ENCODE results near the gene SLC25A26. TPM values are rescaled to one million over a fixed set of nuclear protein-coding genes. Genes with fewer than 3 reads are reported as not detected.

Gene SLC25A26
- polyA plus RNA-seq, 1 donor (not counting 4 experiments of a cell fraction or from before 2014, with no cell fraction given), result 25.2 TPM

- Histone ChIP-seq H4K20me1 (ENCODE audit: control insufficient read depth, extremely low read depth, insufficient read depth, low read length) (no peaks in the 10 kb centered on the region), H3K36me3 (ENCODE audit: control insufficient read depth in 2 of 2, extremely low read depth in 1 of 2, insufficient read depth in 2 of 2, low read length in 2 of 2) (no peaks in the 10 kb centered on the region), H3K4me1 (ENCODE audit: control insufficient read depth, extremely low read depth, insufficient read depth, low read length) (no peaks in the 10 kb centered on the region), H3K9me3 (ENCODE audit: control insufficient read depth, low read depth, low read length) (no peaks in the 10 kb centered on the region), H3K4me3 (ENCODE audit: control insufficient read depth in 2 of 3, extremely low read depth in 1 of 3, insufficient read depth in 2 of 3, low read depth in 1 of 3, low read length in 3 of 3) (no peak overlapping the region), H3K27me3 (ENCODE audit: control insufficient read depth, extremely low read depth, insufficient read depth, low read length) (no peaks in the 10 kb centered on the region), H3K79me2 (ENCODE audit: control insufficient read depth, insufficient read depth, low read length) (peaks cover 9% of the 10 kb centered on the region), H3K9me1 (ENCODE audit: control insufficient read depth, extremely low read depth, insufficient read depth, low read length) (no peaks in the 10 kb centered on the region), H3K9ac (ENCODE audit: control insufficient read depth, extremely low read depth, insufficient read depth, low read length) (no peak overlapping the region), H3K4me2 (ENCODE audit: control insufficient read depth, extremely low read depth, insufficient read depth, low read depth, low read length) (no peak overlapping the region), H2AFZ (ENCODE audit: control insufficient read depth, low read length) (no peak overlapping the region), H3K27ac (ENCODE audit: control insufficient read depth, insufficient read depth, low read length) (no peak overlapping the region)
- FAIRE-seq (no peak), DNase-seq (ENCODE audit: low read depth, low spot score) (no peak)
- TF ChIP-seq, protein P1, sequence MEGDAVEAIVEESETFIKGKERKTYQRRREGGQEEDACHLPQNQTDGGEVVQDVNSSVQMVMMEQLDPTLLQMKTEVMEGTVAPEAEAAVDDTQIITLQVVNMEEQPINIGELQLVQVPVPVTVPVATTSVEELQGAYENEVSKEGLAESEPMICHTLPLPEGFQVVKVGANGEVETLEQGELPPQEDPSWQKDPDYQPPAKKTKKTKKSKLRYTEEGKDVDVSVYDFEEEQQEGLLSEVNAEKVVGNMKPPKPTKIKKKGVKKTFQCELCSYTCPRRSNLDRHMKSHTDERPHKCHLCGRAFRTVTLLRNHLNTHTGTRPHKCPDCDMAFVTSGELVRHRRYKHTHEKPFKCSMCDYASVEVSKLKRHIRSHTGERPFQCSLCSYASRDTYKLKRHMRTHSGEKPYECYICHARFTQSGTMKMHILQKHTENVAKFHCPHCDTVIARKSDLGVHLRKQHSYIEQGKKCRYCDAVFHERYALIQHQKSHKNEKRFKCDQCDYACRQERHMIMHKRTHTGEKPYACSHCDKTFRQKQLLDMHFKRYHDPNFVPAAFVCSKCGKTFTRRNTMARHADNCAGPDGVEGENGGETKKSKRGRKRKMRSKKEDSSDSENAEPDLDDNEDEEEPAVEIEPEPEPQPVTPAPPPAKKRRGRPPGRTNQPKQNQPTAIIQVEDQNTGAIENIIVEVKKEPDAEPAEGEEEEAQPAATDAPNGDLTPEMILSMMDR (optimal IDR thresholded peaks at IDR 0.05 in 1 of 3, IDR thresholded peaks at IDR 0.05 in 1 of 3, conservative IDR thresholded peaks at IDR 0.05 in 1 of 3; ENCODE audit: extremely low read depth in 1 of 3, insufficient read depth in 2 of 3, low read length in 3 of 3), result no peak
- TF ChIP-seq EZH2 (IDR thresholded peaks at IDR 0.05; ENCODE audit: low read length), result no peak
- dilution Hi-C loops (cut with MboI; ENCODE audit: extremely low pct_ligation_motif_present, low sequenced_read_pairs), result no loop called here
Observed at GRCh38 chr3:66233033-66233432, 12.2 kb downstream of the SLC25A26 start.

DNA sequence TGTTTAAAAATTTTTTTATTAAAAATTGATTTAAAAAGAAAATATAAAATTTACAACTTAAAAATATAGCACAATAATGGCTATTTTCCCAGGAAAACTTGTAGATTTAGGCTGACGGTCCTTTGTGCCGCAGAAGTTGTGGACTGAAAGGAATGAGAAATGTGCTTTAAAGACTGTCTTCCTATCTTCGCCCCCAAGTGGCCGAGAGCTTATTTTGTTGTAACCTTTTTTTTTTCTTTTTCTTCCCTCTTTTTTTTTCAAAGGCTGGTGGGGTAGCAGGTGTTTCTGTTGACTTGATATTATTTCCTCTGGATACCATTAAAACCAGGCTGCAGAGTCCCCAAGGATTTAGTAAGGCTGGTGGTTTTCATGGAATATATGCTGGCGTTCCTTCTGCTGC is 15.5 kb downstream of the SLC25A26 start:
- H3K4me3 ChIP-seq (ENCODE audit: control insufficient read depth in 2 of 3, extremely low read depth in 1 of 3, insufficient read depth in 2 of 3, low read depth in 1 of 3, low read length in 3 of 3), result no peak overlapping the region
- H3K9me1 ChIP-seq (ENCODE audit: control insufficient read depth, extremely low read depth, insufficient read depth, low read length), result no peaks in the 10 kb centered on the region
- no peaks in the 10 kb centered on the region for H3K27me3 ChIP-seq (ENCODE audit: control insufficient read depth, extremely low read depth, insufficient read depth, low read length)
- dilution Hi-C loops (cut with MboI; ENCODE audit: extremely low pct_ligation_motif_present, low sequenced_read_pairs), result no loop called here
- no peak overlapping the region for H3K9ac ChIP-seq (ENCODE audit: control insufficient read depth, extremely low read depth, insufficient read depth, low read length)
- H4K20me1 ChIP-seq (ENCODE audit: control insufficient read depth, extremely low read depth, insufficient read depth, low read length), result no peaks in the 10 kb centered on the region
- no peak for DNase-seq (ENCODE audit: low read depth, low spot score)
- H3K79me2 ChIP-seq (ENCODE audit: control insufficient read depth, insufficient read depth, low read length), result peaks cover 4% of the 10 kb centered on the region
- H3K36me3 ChIP-seq (ENCODE audit: control insufficient read depth in 2 of 2, extremely low read depth in 1 of 2, insufficient read depth in 2 of 2, low read length in 2 of 2), result peaks cover 0 to 7% of the 10 kb centered on the region in 2 experiments
- H3K4me1 ChIP-seq (ENCODE audit: control insufficient read depth, extremely low read depth, insufficient read depth, low read length), result no peaks in the 10 kb centered on the region
- no peak overlapping the region for H2AFZ ChIP-seq (ENCODE audit: control insufficient read depth, low read length)
- H3K9me3 ChIP-seq (ENCODE audit: control insufficient read depth, low read depth, low read length), result no peaks in the 10 kb centered on the region
- TF ChIP-seq, protein P1 (optimal IDR thresholded peaks at IDR 0.05 in 1 of 3, IDR thresholded peaks at IDR 0.05 in 1 of 3, conservative IDR thresholded peaks at IDR 0.05 in 1 of 3; ENCODE audit: extremely low read depth in 1 of 3, insufficient read depth in 2 of 3, low read length in 3 of 3), result no peak
- TF ChIP-seq EZH2 (IDR thresholded peaks at IDR 0.05; ENCODE audit: low read length), result no peak
- FAIRE-seq, result no peak
- no peak overlapping the region for H3K27ac ChIP-seq (ENCODE audit: control insufficient read depth, insufficient read depth, low read length)
- no peak overlapping the region for H3K4me2 ChIP-seq (ENCODE audit: control insufficient read depth, extremely low read depth, insufficient read depth, low read depth, low read length)
